Trophoblast cell (in vitro differentiated cells and primary cell): ENCODE data around the gene DCTN4.

Source experiments
- DNase-seq, 2 donors: peaks; one replicate each; pipeline ENCODE4 v3.0.0-alpha.2; 2016
- H2AFZ ChIP-seq: 2 replicates; pipeline ENCODE4 v1.6.1; 2013; ENCODE audit warnings: low read length, moderate library complexity, mild to moderate bottlenecking; ENCODE audit not compliant: insufficient read depth, poor library complexity
- H2AK5ac ChIP-seq: 2 replicates; pipeline ENCODE4 v1.6.1; 2013; ENCODE audit warnings: mild to moderate bottlenecking, low read length
- H2BK120ac ChIP-seq: 2 replicates; pipeline ENCODE4 v1.6.1; 2013; ENCODE audit warnings: low read length, mild to moderate bottlenecking, moderate library complexity; ENCODE audit not compliant: insufficient read depth, poor library complexity
- H2BK12ac ChIP-seq: 2 replicates; pipeline ENCODE4 v1.6.1; 2013; ENCODE audit warnings: mild to moderate bottlenecking, low read length, moderate library complexity
- H2BK5ac ChIP-seq: 2 replicates; pipeline ENCODE4 v1.6.1; 2013; ENCODE audit warnings: low read length, low read depth, moderate library complexity, mild to moderate bottlenecking; ENCODE audit not compliant: poor library complexity
- H3K14ac ChIP-seq: 2 replicates; pipeline ENCODE4 v1.6.1; 2013; ENCODE audit warnings: mild to moderate bottlenecking, low read length
- H3K18ac ChIP-seq: 2 replicates; pipeline ENCODE4 v1.6.1; 2013; ENCODE audit warnings: mild to moderate bottlenecking, low read length
- H3K23ac ChIP-seq: 2 replicates; pipeline ENCODE4 v1.6.1; 2013; ENCODE audit warnings: low read length
- H3K27ac ChIP-seq: 2 replicates; pipeline ENCODE4 v1.5.1; 2013; ENCODE audit warnings: low read depth, mild to moderate bottlenecking, inconsistent platforms, low read length, moderate library complexity
- H3K27me3 ChIP-seq: 2 replicates; pipeline ENCODE4 v1.6.1; 2013; ENCODE audit warnings: inconsistent platforms, mild to moderate bottlenecking, low read length, moderate library complexity; ENCODE audit not compliant: insufficient read depth
- H3K36me3 ChIP-seq, 2 experiments: 1 replicate in 1 of 2; 2 replicates in 1 of 2; pipeline ENCODE4 v1.6.1; 2013; ENCODE audit warnings: low read length in 2 of 2, mild to moderate bottlenecking in 2 of 2, moderate library complexity in 1 of 2; ENCODE audit not compliant: insufficient read depth in 2 of 2, control insufficient read depth in 1 of 2
- H3K4ac ChIP-seq: 2 replicates; pipeline ENCODE4 v1.6.1; 2013; ENCODE audit warnings: low read depth, mild to moderate bottlenecking, low read length, moderate library complexity
- H3K4me1 ChIP-seq, 2 experiments: 1 replicate in 1 of 2; 2 replicates in 1 of 2; pipeline ENCODE4 v1.6.1; 2013; ENCODE audit warnings: low read length in 2 of 2, mild to moderate bottlenecking in 2 of 2, moderate library complexity in 1 of 2; ENCODE audit not compliant: insufficient read depth in 2 of 2, control insufficient read depth in 1 of 2
- H3K4me2 ChIP-seq: 2 replicates; pipeline ENCODE4 v1.6.1; 2013; ENCODE audit warnings: inconsistent platforms, mild to moderate bottlenecking, low read length, moderate library complexity
- H3K4me3 ChIP-seq: 2 replicates; pipeline ENCODE4 v1.5.1; 2013; ENCODE audit warnings: mild to moderate bottlenecking, low read depth, low read length, inconsistent platforms
- H3K79me1 ChIP-seq: one replicate; pipeline ENCODE4 v1.6.1; 2013; ENCODE audit warnings: low read length
- H3K79me2 ChIP-seq: 2 replicates; pipeline ENCODE4 v1.6.1; 2013; ENCODE audit warnings: low read length, mild to moderate bottlenecking; ENCODE audit not compliant: control insufficient read depth, insufficient read depth, poor library complexity
- H3K9ac ChIP-seq: 2 replicates; pipeline ENCODE4 v1.6.1; 2013; ENCODE audit warnings: mild to moderate bottlenecking, low read length
- H3K9me3 ChIP-seq: 2 replicates; pipeline ENCODE4 v1.6.1; 2013; ENCODE audit warnings: low read depth, mild to moderate bottlenecking, control low read depth, inconsistent platforms, low read length; ENCODE audit not compliant: insufficient read depth
- H4K12ac ChIP-seq: 2 replicates; pipeline ENCODE4 v1.6.1; 2013; ENCODE audit warnings: low read depth, mild to moderate bottlenecking, low read length, moderate library complexity
- H4K8ac ChIP-seq: 2 replicates; pipeline ENCODE4 v1.6.1; 2013; ENCODE audit warnings: low read depth, mild to moderate bottlenecking, low read length, moderate library complexity
- H4K91ac ChIP-seq: one replicate; pipeline ENCODE4 v1.6.1; 2013; ENCODE audit warnings: low read depth, mild to moderate bottlenecking, low read length, moderate library complexity
- WGBS: extraction: QIAGEN DNeasy Blood & Tissue Kit; methylation state at CpG from one replicate; pipeline ENCODE4 v1.1.7; 2013; ENCODE audit warnings: missing lambda C conversion rate; ENCODE audit not compliant: insufficient read length, insufficient coverage; ENCODE audit errors: extremely low coverage; 5-methylcytosine and 5-hydroxymethylcytosine counted together

The DCTN4 gene

GRCh38 chr5:150785950-150786349 is 27.1 kb upstream of the DCTN4 start:
- Histone ChIP-seq H4K12ac (no peak overlapping the region), H3K79me2 (no peaks in the 10 kb centered on the region), H3K23ac (no peak overlapping the region), H3K4me3 (no peak overlapping the region), H4K91ac (no peak overlapping the region), H3K4ac (no peak overlapping the region), H4K8ac (no peak overlapping the region), H2BK5ac (no peak overlapping the region), H3K79me1 (no peaks in the 10 kb centered on the region), H2AFZ (no peak overlapping the region), H3K4me2 (no peak overlapping the region), H3K27me3 (no peaks in the 10 kb centered on the region), H3K9me3 (no peaks in the 10 kb centered on the region), H2BK12ac (no peak overlapping the region), H3K36me3 (no peaks in the 10 kb centered on the region), H2BK120ac (no peak overlapping the region), H2AK5ac (no peak overlapping the region), H3K9ac (no peak overlapping the region), H3K27ac (no peak overlapping the region), H3K18ac (no peak overlapping the region), H3K4me1 (peaks cover 3 to 10% of the 10 kb centered on the region in 2 experiments), H3K14ac (no peak overlapping the region)
- DNase-seq, result no peak
- WGBS, result no CpG with 5 or more reads among the region's 1 CpG

GRCh38 chr5:150783422-150783928 is 24.7 kb upstream of the DCTN4 start:
- H4K91ac ChIP-seq, result no peak overlapping the region
- H2AK5ac ChIP-seq, result no peak overlapping the region
- H2AFZ ChIP-seq, result no peak overlapping the region
- no peak overlapping the region for H3K9ac ChIP-seq
- H2BK5ac ChIP-seq, result no peak overlapping the region
- no peaks in the 10 kb centered on the region for H3K27me3 ChIP-seq
- H3K4me3 ChIP-seq, result no peak overlapping the region
- no CpG with 5 or more reads among the region's 7 CpGs for WGBS
- H3K14ac ChIP-seq, result no peak overlapping the region
- H2BK12ac ChIP-seq, result no peak overlapping the region
- no peaks in the 10 kb centered on the region for H3K9me3 ChIP-seq
- no peak overlapping the region for H3K23ac ChIP-seq
- no peak overlapping the region for H3K18ac ChIP-seq
- H3K79me2 ChIP-seq, result no peaks in the 10 kb centered on the region
- no peak overlapping the region for H2BK120ac ChIP-seq
- peaks cover 3% of the 10 kb centered on the region for H3K79me1 ChIP-seq
- H4K12ac ChIP-seq, result no peak overlapping the region
- H3K27ac ChIP-seq, result no peak overlapping the region
- peaks cover 3 to 10% of the 10 kb centered on the region in 2 experiments for H3K4me1 ChIP-seq
- H3K4me2 ChIP-seq, result no peak overlapping the region
- no peaks in the 10 kb centered on the region for H3K36me3 ChIP-seq
- no peak overlapping the region for H4K8ac ChIP-seq
- DNase-seq, result peak; percentile 7 to 55
- H3K4ac ChIP-seq, result no peak overlapping the region

GRCh38 chr5:150782850-150783249 is 24.0 kb upstream of the DCTN4 start:
- Histone ChIP-seq H3K4me3 (no peak overlapping the region), H4K91ac (no peak overlapping the region), H3K27ac (no peak overlapping the region), H3K9ac (no peak overlapping the region), H3K4me1 (peaks cover 3 to 14% of the 10 kb centered on the region in 2 experiments), H2BK5ac (no peak overlapping the region), H3K4ac (no peak overlapping the region), H3K18ac (no peak overlapping the region), H2BK12ac (no peak overlapping the region), H4K8ac (no peak overlapping the region), H3K79me1 (peaks cover 5% of the 10 kb centered on the region), H3K23ac (no peak overlapping the region), H3K36me3 (no peaks in the 10 kb centered on the region), H2BK120ac (no peak overlapping the region), H3K79me2 (no peaks in the 10 kb centered on the region), H3K9me3 (no peaks in the 10 kb centered on the region), H3K27me3 (no peaks in the 10 kb centered on the region), H2AFZ (no peak overlapping the region), H3K14ac (no peak overlapping the region), H3K4me2 (no peak overlapping the region), H2AK5ac (no peak overlapping the region), H4K12ac (no peak overlapping the region)
- no CpG with 5 or more reads among the region's 3 CpGs for WGBS
- no peak for DNase-seq

- WGBS, result no CpG with 5 or more reads among the region's 10 CpGs
- no peak overlapping the region for H3K9ac ChIP-seq
- no peak overlapping the region for H4K12ac ChIP-seq
- no peak overlapping the region for H3K4me3 ChIP-seq
- no peak overlapping the region for H3K4ac ChIP-seq
- H2AFZ ChIP-seq, result no peak overlapping the region
- no peak for DNase-seq
- no peak overlapping the region for H4K8ac ChIP-seq
- H3K27ac ChIP-seq, result no peak overlapping the region
- H4K91ac ChIP-seq, result no peak overlapping the region
- H3K14ac ChIP-seq, result no peak overlapping the region
- H3K18ac ChIP-seq, result no peak overlapping the region
- peaks cover 5% of the 10 kb centered on the region for H3K79me1 ChIP-seq
- no peaks in the 10 kb centered on the region for H3K27me3 ChIP-seq
- no peak overlapping the region for H3K23ac ChIP-seq
- H3K9me3 ChIP-seq, result no peaks in the 10 kb centered on the region
- H2BK120ac ChIP-seq, result no peak overlapping the region
- no peak overlapping the region for H2AK5ac ChIP-seq
- H2BK5ac ChIP-seq, result no peak overlapping the region
- no peaks in the 10 kb centered on the region for H3K79me2 ChIP-seq
- H3K36me3 ChIP-seq, result no peaks in the 10 kb centered on the region
- H3K4me2 ChIP-seq, result no peak overlapping the region
- H3K4me1 ChIP-seq, result peaks cover 3 to 14% of the 10 kb centered on the region in 2 experiments
- H2BK12ac ChIP-seq, result no peak overlapping the region
These were observed 23.1 kb upstream of the DCTN4 start for GRCh38 chr5:150781706-150782614.
